ENCODE results near the gene HOXA5. TPM values are rescaled to one million over a fixed set of nuclear protein-coding genes. Genes with fewer than 3 reads are reported as not detected.

Gene HOXA5
- total RNA-seq, 1 donor from 2014 or later: not detected

GRCh38 chr7:27096768-27097514, 46.5 kb downstream of the HOXA5 start:
- Histone ChIP-seq H3K4me1 (peaks cover 46% of the 10 kb centered on the region), H3K27ac (replicated peaks) (peak overlapping the region; percentile 73), H3K27me3 (ENCODE audit: low read depth) (peaks cover 100% of the 10 kb centered on the region), H3K4me3 (peak overlapping the region; percentile 71), H3K9me3 (replicated peaks) (no peaks in the 10 kb centered on the region), H3K36me3 (no peaks in the 10 kb centered on the region)
- DNase-seq: no peak
- TF ChIP-seq, protein P1, sequence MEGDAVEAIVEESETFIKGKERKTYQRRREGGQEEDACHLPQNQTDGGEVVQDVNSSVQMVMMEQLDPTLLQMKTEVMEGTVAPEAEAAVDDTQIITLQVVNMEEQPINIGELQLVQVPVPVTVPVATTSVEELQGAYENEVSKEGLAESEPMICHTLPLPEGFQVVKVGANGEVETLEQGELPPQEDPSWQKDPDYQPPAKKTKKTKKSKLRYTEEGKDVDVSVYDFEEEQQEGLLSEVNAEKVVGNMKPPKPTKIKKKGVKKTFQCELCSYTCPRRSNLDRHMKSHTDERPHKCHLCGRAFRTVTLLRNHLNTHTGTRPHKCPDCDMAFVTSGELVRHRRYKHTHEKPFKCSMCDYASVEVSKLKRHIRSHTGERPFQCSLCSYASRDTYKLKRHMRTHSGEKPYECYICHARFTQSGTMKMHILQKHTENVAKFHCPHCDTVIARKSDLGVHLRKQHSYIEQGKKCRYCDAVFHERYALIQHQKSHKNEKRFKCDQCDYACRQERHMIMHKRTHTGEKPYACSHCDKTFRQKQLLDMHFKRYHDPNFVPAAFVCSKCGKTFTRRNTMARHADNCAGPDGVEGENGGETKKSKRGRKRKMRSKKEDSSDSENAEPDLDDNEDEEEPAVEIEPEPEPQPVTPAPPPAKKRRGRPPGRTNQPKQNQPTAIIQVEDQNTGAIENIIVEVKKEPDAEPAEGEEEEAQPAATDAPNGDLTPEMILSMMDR (IDR thresholded peaks at IDR 0.05; ENCODE audit: borderline replicate concordance): no peak
- intact Hi-C loops (cut with micrococcal nuclease): no loop called here

DNA sequence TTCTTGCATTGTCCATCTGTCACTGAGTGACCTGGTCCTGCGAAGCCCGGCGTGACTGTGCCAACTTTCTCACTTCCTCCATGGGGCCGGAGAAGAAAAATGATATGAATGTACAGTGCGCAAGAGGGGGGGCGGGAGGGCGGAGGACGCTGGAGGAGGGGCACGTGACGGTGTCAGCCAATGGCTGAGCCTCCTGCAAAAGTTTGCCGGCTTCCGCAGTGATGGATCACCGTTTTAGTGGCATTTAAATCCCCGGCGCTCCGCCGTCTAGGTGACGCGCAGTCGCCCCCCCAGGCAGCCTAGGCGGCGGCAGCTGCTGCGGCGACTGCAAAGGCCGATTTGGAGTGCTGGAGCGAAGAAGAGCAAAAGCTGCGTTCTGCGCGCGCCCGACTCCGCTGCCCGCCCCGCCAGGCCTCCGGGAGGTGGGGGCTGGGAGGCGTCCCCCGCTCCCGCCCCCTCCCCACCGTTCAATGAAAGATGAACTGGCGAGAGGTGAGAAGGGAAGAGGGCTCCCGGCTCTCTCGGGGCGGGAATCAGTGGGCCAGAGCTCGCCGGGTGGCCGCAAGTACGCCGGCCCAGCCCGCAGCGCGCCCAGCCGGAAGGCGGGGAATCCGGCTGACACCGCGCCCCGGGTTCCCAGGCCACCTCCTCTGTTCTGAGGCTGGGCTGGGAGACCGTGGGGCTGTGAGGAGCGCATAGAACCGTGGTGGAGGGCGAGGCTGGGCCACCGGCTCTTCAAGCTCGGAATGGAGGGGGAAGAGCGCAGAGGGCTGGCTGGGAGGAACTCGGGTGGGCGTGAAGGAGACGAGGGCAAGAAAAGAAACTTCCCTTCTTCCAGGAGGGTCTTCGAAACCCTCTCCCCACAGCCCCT, 47.3 kb downstream of the HOXA5 start, which contains the start of gene HOXA1:
TSS of gene HOXA1 (minus strand) at position 104 of the 871 bp plus-strand sequence. CDS start at position 16, 88 bp downstream.
- H3K9me3 ChIP-seq (replicated peaks): no peaks in the 10 kb centered on the region
- H3K27ac ChIP-seq (replicated peaks): peak within 1 kb of the TSS; percentile 73
- peak; percentile 49 for DNase-seq
- peak within 1 kb of the TSS; percentile 71 for H3K4me3 ChIP-seq
- TF ChIP-seq, protein P1 (IDR thresholded peaks at IDR 0.05; ENCODE audit: borderline replicate concordance): no peak
- no peaks in the 10 kb centered on the region for H3K36me3 ChIP-seq
- H3K4me1 ChIP-seq: peaks cover 40% of the 10 kb centered on the region
- H3K27me3 ChIP-seq (ENCODE audit: low read depth): peaks cover 100% of the 10 kb centered on the region
- intact Hi-C loops (cut with micrococcal nuclease): no loop called here

DNA sequence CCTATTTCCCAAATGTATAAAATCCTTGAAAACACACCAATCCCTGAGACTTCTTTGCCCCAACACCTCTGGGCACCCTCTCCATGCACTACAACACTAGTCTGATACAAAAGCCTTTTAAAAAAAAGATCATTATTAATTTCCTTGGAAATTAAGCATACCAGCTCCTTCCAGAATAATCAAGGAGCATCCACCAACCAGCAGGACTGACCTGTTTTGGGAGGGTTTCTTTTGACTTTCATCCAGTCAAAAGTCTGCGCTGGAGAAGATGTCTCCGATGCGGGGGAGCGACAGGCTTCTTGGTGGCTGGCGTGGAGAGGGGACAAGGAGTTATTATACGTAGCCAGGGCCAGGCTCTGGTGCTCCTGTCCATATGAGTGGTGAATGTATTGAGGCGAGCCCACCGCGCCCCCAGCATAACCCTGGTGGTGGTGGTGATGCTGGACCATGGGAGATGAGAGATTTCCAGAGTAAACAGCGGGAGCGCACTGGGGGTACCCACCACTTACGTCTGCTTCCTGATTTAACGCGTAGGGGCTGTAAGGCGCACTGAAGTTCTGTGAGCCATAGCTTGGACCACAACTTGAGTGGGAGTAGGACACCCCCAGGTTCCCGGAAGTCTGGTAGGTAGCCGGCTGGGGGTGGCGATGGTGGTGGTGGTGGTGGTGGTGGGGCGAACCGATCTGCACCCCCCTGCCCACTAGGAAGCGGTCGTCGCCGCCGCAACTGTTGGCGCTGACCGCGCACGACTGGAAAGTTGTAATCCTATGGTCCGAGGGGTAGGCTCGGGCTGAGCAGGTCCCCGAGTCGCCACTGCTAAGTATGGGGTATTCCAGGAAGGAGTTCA, 48.2 kb downstream of the HOXA5 start:
- H3K4me3 ChIP-seq: peak overlapping the region; percentile 71
- H3K4me1 ChIP-seq: peaks cover 35% of the 10 kb centered on the region
- no peaks in the 10 kb centered on the region for H3K36me3 ChIP-seq
- H3K9me3 ChIP-seq (replicated peaks): no peaks in the 10 kb centered on the region
- peaks cover 100% of the 10 kb centered on the region for H3K27me3 ChIP-seq (ENCODE audit: low read depth)
- no peak overlapping the region for H3K27ac ChIP-seq (replicated peaks)
- TF ChIP-seq, protein P1 (IDR thresholded peaks at IDR 0.05; ENCODE audit: borderline replicate concordance): no peak
- intact Hi-C loops (cut with micrococcal nuclease): no loop called here
- no peak for DNase-seq

- no peak for DNase-seq
- peaks cover 35% of the 10 kb centered on the region for H3K4me1 ChIP-seq
- TF ChIP-seq, protein P1 (IDR thresholded peaks at IDR 0.05; ENCODE audit: borderline replicate concordance): no peak
- peaks cover 100% of the 10 kb centered on the region for H3K27me3 ChIP-seq (ENCODE audit: low read depth)
- H3K27ac ChIP-seq (replicated peaks): no peak overlapping the region
- no peaks in the 10 kb centered on the region for H3K9me3 ChIP-seq (replicated peaks)
- no peaks in the 10 kb centered on the region for H3K36me3 ChIP-seq
- intact Hi-C loops (cut with micrococcal nuclease): no loop called here
- H3K4me3 ChIP-seq: no peak overlapping the region
These were observed 49.0 kb downstream of the HOXA5 start for GRCh38 chr7:27094304-27095049.
